ENCODE measurements around the gene SCMH1.

GRCh38 chr1:41006942-41007865 is 234.9 kb downstream of the SCMH1 start:
- TF ChIP-seq MAX (CRISPR knock-in tag; IDR thresholded peaks at IDR 0.05) (no peak), CTCF (IDR thresholded peaks at IDR 0.05) (no peak), E2F1 (CRISPR knock-in tag; IDR thresholded peaks at IDR 0.05) (no peak), FOXJ3 (CRISPR knock-in tag; IDR thresholded peaks at IDR 0.05; ENCODE audit: borderline replicate concordance) (no peak)
